HepG2 (cell line): Measurements from ENCODE around the gene VKORC1. TPM values are rescaled to one million over a fixed set of nuclear protein-coding genes. Genes with fewer than 3 reads are reported as not detected.

ENCODE experiments used
- FOXK1 ChIP-seq: sonication (generic); formaldehyde crosslinking; IDR thresholded peaks from 2 replicates; pipeline ENCODE4 v1.4.0; 2020; ENCODE audit warnings: low read depth, missing genetic modification reagents, borderline replicate concordance
- MED13 ChIP-seq: sonication (generic); formaldehyde crosslinking; IDR thresholded peaks from 2 replicates; pipeline ENCODE4 v1.5.0; 2020; ENCODE audit warnings: missing genetic modification reagents
- TAF15 ChIP-seq: fragments of 200-400 bp; formaldehyde crosslinking; IDR thresholded peaks from one replicate; pipeline ENCODE4 v1.6.1; 2018; ENCODE audit warnings: mild to moderate bottlenecking, low read depth, low read length; ENCODE audit not compliant: poor library complexity, severe bottlenecking
- THAP11 ChIP-seq: IDR thresholded peaks from 2 replicates; pipeline ENCODE4 v1.6.1; 2016; ENCODE audit warnings: missing biosample characterization, missing genetic modification reagents
- ZBTB3 ChIP-seq: sonication (generic); formaldehyde crosslinking; IDR thresholded peaks from 2 replicates; pipeline ENCODE4 v1.4.0; 2020; ENCODE audit warnings: low read depth, mild to moderate bottlenecking, moderate library complexity, missing genetic modification reagents, borderline replicate concordance
- ZNF224 ChIP-seq: sonication (generic); formaldehyde crosslinking; IDR thresholded peaks from 2 replicates; pipeline ENCODE4 v1.5.0; 2020; ENCODE audit warnings: mild to moderate bottlenecking, missing genetic modification reagents
- ZNF337 ChIP-seq: sonication (generic); formaldehyde crosslinking; IDR thresholded peaks from 2 replicates; pipeline ENCODE4 v1.5.1; 2020; ENCODE audit warnings: missing genetic modification reagents, low read depth, mild to moderate bottlenecking, borderline replicate concordance
- ZNF431 ChIP-seq: sonication (generic); formaldehyde crosslinking; IDR thresholded peaks from 2 replicates; pipeline ENCODE4 v1.9.0; 2022; ENCODE audit warnings: missing genetic modification reagents, low read depth, mild to moderate bottlenecking, borderline replicate concordance
- polyA plus RNA-seq, 8 experiments: library from polyadenylated mRNA; depleted of rRNA in 3 of 8; stranded (reverse) in 7 of 8; unstranded in 1 of 8; fragments of >200 nt; fragmentation: Illumina TruSeq in 4 of 8; extraction: Trizol in 4 of 8; gene quantifications; 2 replicates each; pipeline versions ENCODE4 v1.2.1 to v1.2.3, GENCODE V29; 2011 to 2016; ENCODE audit warnings: low read depth in 4 of 8, missing spikeins in 1 of 8, mixed read lengths in 1 of 8; ENCODE audit not compliant: insufficient read depth in 1 of 8
- total RNA-seq, 5 experiments: library from RNA; depleted of rRNA; stranded (reverse); fragments of >200 nt; fragmentation: Illumina TruSeq; extraction: Trizol; gene quantifications; 2 replicates each; pipeline ENCODE4 v1.2.3, GENCODE V29; 2016; ENCODE audit warnings: low read depth in 1 of 5
- TF ChIP-seq, protein P1 (sequence below): fragments of 450-650 bp; IDR thresholded peaks from 2 replicates; pipeline ENCODE4 v1.6.1; 2017
- TF ChIP-seq, protein P2 (sequence below): sonication (generic); formaldehyde crosslinking; IDR thresholded peaks from 2 replicates; pipeline ENCODE4 v1.5.1; 2020; ENCODE audit warnings: mild to moderate bottlenecking, missing genetic modification reagents, borderline replicate concordance
- TF ChIP-seq, protein P3 (sequence below): sonication (generic); formaldehyde crosslinking; IDR thresholded peaks from 2 replicates; pipeline ENCODE4 v1.5.0; 2020; ENCODE audit warnings: missing genetic modification reagents, mild to moderate bottlenecking, borderline replicate concordance
- TF ChIP-seq, protein P4 (sequence below): sonication (generic); formaldehyde crosslinking; IDR thresholded peaks from 2 replicates; pipeline ENCODE4 v1.5.0; 2020; ENCODE audit warnings: mild to moderate bottlenecking, low read depth, missing genetic modification reagents, borderline replicate concordance
- TF ChIP-seq, protein P5 (sequence below): sonication (generic); formaldehyde crosslinking; IDR thresholded peaks from 2 replicates; pipeline ENCODE4 v1.4.0; 2020; ENCODE audit warnings: mild to moderate bottlenecking, missing genetic modification reagents
- TF ChIP-seq, protein P6 (sequence below): sonication (generic); formaldehyde crosslinking; IDR thresholded peaks from 2 replicates; pipeline ENCODE4 v1.8.0; 2022; ENCODE audit warnings: mild to moderate bottlenecking, missing genetic modification reagents, moderate library complexity
- TF ChIP-seq, protein P7 (sequence below): IDR thresholded peaks from 2 replicates; pipeline ENCODE4 v1.6.1; 2016; ENCODE audit warnings: mild to moderate bottlenecking, missing biosample characterization, missing genetic modification reagents

Gene VKORC1
- total and polyA plus RNA-seq, 2 of the 13 experiments (the other 11 are each of a cell fraction or from before 2014, with no cell fraction given), result 141 to 615 TPM

DNA sequence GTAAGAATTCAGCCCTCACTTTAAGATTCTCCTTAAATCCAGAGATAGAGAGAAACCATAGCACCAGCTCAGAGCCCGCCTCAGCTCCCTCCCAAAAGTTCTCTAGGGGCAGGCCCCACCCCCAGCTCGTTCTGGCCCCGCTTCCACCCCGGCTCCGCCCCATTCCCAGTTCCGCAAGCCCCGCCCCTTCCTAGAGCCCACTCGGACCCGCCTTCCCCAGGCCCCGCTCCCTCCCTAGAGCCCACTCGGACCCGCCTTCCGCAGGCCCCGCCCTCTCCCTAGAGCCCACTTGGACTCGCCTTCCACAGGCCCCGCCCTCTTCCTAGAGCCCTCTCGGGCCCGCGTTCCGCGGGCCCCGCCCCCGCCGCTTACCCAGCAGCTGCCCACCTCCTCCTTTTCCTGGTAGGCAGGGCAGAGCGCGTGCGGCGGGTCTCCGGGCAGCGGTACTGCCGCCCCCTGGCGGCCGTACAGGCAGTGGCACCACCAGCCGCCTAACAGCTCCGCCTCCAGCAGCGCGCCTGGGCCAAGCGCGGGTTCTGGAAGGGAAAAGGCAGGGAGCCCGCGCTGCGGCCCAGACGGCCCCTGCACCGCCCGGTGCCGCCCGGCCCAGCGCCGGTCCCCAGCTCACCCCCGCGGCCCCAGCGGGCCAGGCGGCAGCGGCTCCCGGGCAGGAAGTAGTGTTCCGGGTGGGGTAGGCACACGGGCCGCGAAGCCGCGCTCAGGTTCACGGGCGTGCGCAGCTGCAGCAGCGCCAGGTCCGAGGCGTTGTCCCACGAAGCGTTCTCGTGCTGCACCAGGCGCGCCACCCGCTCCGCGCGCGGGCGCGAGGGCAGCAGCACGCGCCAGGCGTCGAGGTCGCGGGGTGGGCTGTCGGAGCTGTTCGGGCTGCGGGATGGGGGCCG, 47.8 kb upstream of the VKORC1 start (continued):
- TF ChIP-seq, protein P1, sequence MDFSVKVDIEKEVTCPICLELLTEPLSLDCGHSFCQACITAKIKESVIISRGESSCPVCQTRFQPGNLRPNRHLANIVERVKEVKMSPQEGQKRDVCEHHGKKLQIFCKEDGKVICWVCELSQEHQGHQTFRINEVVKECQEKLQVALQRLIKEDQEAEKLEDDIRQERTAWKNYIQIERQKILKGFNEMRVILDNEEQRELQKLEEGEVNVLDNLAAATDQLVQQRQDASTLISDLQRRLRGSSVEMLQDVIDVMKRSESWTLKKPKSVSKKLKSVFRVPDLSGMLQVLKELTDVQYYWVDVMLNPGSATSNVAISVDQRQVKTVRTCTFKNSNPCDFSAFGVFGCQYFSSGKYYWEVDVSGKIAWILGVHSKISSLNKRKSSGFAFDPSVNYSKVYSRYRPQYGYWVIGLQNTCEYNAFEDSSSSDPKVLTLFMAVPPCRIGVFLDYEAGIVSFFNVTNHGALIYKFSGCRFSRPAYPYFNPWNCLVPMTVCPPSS, result no peak
- peak; percentile 60; the same call in 1 of the 2 replicates for TF ChIP-seq FOXK1 (CRISPR knock-in tag)
- TF ChIP-seq, protein P2, sequence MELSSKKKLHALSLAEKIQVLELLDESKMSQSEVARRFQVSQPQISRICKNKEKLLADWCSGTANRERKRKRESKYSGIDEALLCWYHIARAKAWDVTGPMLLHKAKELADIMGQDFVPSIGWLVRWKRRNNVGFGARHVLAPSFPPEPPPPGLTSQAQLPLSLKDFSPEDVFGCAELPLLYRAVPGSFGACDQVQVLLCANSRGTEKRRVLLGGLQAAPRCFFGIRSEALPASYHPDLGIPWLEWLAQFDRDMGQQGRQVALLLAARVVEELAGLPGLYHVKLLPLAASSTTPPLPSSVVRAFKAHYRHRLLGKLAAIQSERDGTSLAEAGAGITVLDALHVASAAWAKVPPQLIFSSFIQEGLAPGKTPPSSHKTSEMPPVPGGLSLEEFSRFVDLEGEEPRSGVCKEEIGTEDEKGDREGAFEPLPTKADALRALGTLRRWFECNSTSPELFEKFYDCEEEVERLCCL (CRISPR knock-in tag), result peak; percentile 68; the same call in 1 of the 2 replicates
- no peak for TF ChIP-seq TAF15
- no peak for TF ChIP-seq ZNF224
- peak; percentile 57; the same call in 1 of the 2 replicates for TF ChIP-seq ZNF337 (CRISPR knock-in tag)
- TF ChIP-seq, protein P3, sequence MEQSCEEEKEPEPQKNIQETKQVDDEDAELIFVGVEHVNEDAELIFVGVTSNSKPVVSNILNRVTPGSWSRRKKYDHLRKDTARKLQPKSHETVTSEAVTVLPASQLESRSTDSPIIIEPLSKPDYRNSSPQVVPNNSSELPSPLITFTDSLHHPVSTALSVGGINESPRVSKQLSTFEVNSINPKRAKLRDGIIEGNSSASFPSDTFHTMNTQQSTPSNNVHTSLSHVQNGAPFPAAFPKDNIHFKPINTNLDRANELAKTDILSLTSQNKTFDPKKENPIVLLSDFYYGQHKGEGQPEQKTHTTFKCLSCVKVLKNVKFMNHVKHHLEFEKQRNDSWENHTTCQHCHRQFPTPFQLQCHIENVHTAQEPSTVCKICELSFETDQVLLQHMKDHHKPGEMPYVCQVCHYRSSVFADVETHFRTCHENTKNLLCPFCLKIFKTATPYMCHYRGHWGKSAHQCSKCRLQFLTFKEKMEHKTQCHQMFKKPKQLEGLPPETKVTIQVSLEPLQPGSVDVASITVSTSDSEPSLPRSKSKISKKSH, result no peak
- no peak; the same call in 1 of the 2 replicates for TF ChIP-seq MED13 (CRISPR knock-in tag)
- TF ChIP-seq, protein P4, sequence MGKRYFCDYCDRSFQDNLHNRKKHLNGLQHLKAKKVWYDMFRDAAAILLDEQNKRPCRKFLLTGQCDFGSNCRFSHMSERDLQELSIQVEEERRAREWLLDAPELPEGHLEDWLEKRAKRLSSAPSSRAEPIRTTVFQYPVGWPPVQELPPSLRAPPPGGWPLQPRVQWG (CRISPR knock-in tag), result no peak
- TF ChIP-seq, protein P5, sequence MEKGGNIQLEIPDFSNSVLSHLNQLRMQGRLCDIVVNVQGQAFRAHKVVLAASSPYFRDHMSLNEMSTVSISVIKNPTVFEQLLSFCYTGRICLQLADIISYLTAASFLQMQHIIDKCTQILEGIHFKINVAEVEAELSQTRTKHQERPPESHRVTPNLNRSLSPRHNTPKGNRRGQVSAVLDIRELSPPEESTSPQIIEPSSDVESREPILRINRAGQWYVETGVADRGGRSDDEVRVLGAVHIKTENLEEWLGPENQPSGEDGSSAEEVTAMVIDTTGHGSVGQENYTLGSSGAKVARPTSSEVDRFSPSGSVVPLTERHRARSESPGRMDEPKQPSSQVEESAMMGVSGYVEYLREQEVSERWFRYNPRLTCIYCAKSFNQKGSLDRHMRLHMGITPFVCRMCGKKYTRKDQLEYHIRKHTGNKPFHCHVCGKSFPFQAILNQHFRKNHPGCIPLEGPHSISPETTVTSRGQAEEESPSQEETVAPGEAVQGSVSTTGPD, result no peak; the same call in 1 of the 2 replicates
- peak; percentile 82; the same call in 1 of the 2 replicates for TF ChIP-seq ZNF431 (CRISPR knock-in tag)
- no peak for TF ChIP-seq ZBTB3 (CRISPR knock-in tag)
- TF ChIP-seq, protein P6, sequence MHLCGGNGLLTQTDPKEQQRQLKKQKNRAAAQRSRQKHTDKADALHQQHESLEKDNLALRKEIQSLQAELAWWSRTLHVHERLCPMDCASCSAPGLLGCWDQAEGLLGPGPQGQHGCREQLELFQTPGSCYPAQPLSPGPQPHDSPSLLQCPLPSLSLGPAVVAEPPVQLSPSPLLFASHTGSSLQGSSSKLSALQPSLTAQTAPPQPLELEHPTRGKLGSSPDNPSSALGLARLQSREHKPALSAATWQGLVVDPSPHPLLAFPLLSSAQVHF, result no peak
- TF ChIP-seq, protein P7, sequence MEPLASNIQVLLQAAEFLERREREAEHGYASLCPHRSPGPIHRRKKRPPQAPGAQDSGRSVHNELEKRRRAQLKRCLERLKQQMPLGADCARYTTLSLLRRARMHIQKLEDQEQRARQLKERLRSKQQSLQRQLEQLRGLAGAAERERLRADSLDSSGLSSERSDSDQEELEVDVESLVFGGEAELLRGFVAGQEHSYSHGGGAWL (CRISPR knock-in tag), result peak; percentile 73; the same call in 1 of the 2 replicates
- peak; percentile 89 for TF ChIP-seq THAP11 (CRISPR knock-in tag)
